GM18951 (cell line): Measurements from ENCODE around the gene ARL4C.
A peak's percentile ranks its signal among the peaks of the same experiment; 100 is the strongest.
"Not testable (repeated sequence)": the region's sequence is repeated elsewhere in the genome, so short reads cannot be mapped to it uniquely, and the experiment has no call there.

Experiments used
- POLR2A ChIP-seq: IDR thresholded peaks from 4 replicates; pipeline ENCODE4 v1.6.1; 2011; ENCODE audit warnings: mild to moderate bottlenecking; ENCODE audit not compliant: insufficient read length, insufficient read depth; ENCODE audit errors: extremely low read depth
- in situ Hi-C: fragments of 300-500 bp; cut with MboI; formaldehyde crosslinking; loops from one replicate; pipeline ENCODE4 v1.12.0; 2022; ENCODE audit warnings: low sequenced_read_pairs, mixed read lengths, inconsistent platforms; ENCODE audit not compliant: unreplicated experiment

Gene ARL4C

GRCh38 chr2:234457421-234457820 lies 39.5 kb downstream of the ARL4C start:
- in situ Hi-C loops: no loop called here
- TF ChIP-seq POLR2A: no peak

GRCh38 chr2:234455246-234455645 lies 41.6 kb downstream of the ARL4C start:
- in situ Hi-C loops: not testable (repeated sequence)

DNA sequence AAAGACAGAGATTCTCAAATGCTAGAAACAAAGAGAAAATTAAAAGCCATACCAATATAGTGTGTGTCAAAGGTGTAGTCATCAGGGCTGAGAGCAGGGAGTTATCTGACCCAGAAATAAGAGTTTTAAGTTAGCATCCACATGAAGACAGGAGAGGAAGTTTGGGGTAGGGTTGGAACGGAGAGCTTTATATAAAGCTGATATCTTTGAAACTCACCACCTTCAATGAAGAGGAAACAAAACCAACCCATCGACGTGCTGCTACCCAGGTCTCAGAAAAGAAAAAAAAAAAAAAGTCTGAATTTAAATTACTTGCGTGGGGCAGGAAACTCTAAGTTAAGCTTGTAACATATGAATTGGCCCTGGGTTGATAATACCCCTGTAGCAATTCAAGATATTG lies 42.4 kb downstream of the ARL4C start:
- in situ Hi-C loops: no loop called here
- TF ChIP-seq POLR2A: no peak

DNA sequence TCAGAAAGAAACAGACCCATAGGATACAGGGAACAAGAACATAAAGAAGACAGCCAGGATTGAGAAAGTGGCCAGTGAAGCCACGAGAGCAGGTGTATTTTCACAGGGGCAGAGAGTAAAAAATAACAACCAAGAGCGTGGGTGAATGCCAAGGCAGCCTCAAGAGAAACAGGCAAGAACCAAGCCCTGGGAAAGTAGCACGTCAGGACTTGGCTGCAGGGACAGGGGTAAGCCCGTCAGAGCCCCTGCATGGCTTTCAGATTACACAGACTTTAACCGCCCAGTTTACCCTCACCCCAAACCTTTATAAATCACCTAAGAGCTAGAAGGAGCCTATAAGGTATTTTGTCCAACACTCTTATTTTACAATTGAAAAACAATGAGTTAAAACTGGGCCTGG lies 43.7 kb downstream of the ARL4C start:
- no peak for TF ChIP-seq POLR2A
- in situ Hi-C loops: no loop called here

GRCh38 chr2:234451852-234452625 lies 44.8 kb downstream of the ARL4C start:
- in situ Hi-C loops: no loop called here
- TF ChIP-seq POLR2A: no peak

- in situ Hi-C loops: no loop called here
- no peak for TF ChIP-seq POLR2A
Observed at GRCh38 chr2:234451242-234451641, 45.6 kb downstream of the ARL4C start.

GRCh38 chr2:234450431-234451124 lies 46.3 kb downstream of the ARL4C start:
- TF ChIP-seq POLR2A: no peak
- in situ Hi-C loops: no loop called here

- in situ Hi-C loops: no loop called here
Observed at GRCh38 chr2:234448506-234449184, 48.2 kb downstream of the ARL4C start.

DNA sequence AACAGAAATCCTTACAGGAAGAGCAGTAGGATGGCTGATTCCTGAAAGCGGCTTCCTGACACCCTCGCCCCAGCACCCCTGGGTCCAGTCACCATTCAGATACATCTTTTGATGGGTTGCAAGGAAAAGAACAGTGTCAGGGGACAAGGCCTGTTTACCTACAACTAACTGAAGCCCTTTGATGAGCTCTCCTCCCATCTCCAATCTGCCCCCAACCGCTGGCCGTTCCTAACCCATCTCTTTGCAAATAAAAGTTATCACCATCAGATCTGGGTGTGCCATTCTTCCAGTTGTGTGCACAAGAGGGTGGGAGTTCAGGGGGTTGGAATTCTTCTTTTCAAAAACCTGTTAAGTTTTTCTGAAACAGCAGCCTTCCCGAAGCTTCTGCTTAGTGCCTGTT lies 48.9 kb downstream of the ARL4C start:
- in situ Hi-C loops: no loop called here
- no peak for TF ChIP-seq POLR2A

More at GRCh38 chr2:234448506-234449184, 48.2 kb downstream of the ARL4C start:
- TF ChIP-seq POLR2A: no peak

DNA sequence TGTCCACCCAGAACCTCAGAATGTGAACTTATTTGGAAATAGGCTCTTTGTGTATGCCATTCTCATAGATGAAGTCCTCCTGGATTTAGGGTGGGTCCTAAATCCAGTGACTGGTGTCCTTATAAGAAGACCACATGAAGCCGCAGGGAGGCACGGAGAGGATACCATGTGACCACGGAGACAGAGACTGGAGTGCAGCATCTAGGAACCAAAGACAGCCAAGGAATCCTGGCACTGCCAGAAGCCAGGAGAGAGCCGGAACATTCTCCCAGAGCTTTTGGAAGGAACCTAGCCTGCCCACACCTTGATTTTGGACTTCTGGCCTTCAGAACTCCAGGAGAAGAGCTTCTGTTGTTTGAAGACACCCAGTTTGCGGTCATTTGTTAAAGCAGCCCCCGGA lies 49.7 kb downstream of the ARL4C start:
- in situ Hi-C loops: no loop called here
- TF ChIP-seq POLR2A: no peak

- TF ChIP-seq POLR2A: peak; percentile 38
- in situ Hi-C loops: no loop called here
Observed at GRCh38 chr2:234446404-234447076, 50.3 kb downstream of the ARL4C start.

GRCh38 chr2:234444893-234445292 lies 52.0 kb downstream of the ARL4C start:
- in situ Hi-C loops: no loop called here
- TF ChIP-seq POLR2A: no peak

- TF ChIP-seq POLR2A: no peak
- in situ Hi-C loops: no loop called here
Observed at GRCh38 chr2:234444242-234444730, 52.6 kb downstream of the ARL4C start.
